ENCODE data around the gene OSTM1.

- TF ChIP-seq EZH2 (IDR thresholded peaks at IDR 0.05; ENCODE audit: borderline replicate concordance, insufficient read depth, low read length, poor library complexity, severe bottlenecking) (no peak), CTCF (IDR thresholded peaks at IDR 0.05; ENCODE audit: poor library complexity, severe bottlenecking) (no peak), POLR2AphosphoS5 (IDR thresholded peaks at IDR 0.05) (no peak), RAD21 (conservative IDR thresholded peaks at IDR 0.05) (no peak), TAF1 (IDR thresholded peaks at IDR 0.05; ENCODE audit: low read depth) (no peak), SMC3 (conservative IDR thresholded peaks at IDR 0.05; ENCODE audit: poor library complexity) (no peak), EP300 (conservative IDR thresholded peaks at IDR 0.05; ENCODE audit: poor library complexity, severe bottlenecking) (no peak), REST (IDR thresholded peaks at IDR 0.05; ENCODE audit: borderline replicate concordance) (no peak)
These were observed 8.0 kb upstream of the OSTM1 start for GRCh38 chr6:108082539-108082938.

All from neural cell (in vitro differentiated cells).